Stimulated activated CD4-positive, alpha-beta T cell treated with anti-CD3 and anti-CD28 coated beads, Interleukin-15, amount 100 ng/mL, for 24 hours (primary cell): ENCODE data around the gene SLC7A4.
"Not testable (repeated sequence)": the region's sequence is repeated elsewhere in the genome, so short reads cannot be mapped to it uniquely, and the experiment has no call there.

Experiments
- DNase-seq: peaks from one replicate; pipeline ENCODE4 v3.0.0-alpha.2; 2020

The SLC7A4 gene

GRCh38 chr22:21042978-21043859, 10.9 kb upstream of the SLC7A4 start:
- DNase-seq: no peak

GRCh38 chr22:21041937-21042336, 9.6 kb upstream of the SLC7A4 start:
- DNase-seq: no peak

DNA sequence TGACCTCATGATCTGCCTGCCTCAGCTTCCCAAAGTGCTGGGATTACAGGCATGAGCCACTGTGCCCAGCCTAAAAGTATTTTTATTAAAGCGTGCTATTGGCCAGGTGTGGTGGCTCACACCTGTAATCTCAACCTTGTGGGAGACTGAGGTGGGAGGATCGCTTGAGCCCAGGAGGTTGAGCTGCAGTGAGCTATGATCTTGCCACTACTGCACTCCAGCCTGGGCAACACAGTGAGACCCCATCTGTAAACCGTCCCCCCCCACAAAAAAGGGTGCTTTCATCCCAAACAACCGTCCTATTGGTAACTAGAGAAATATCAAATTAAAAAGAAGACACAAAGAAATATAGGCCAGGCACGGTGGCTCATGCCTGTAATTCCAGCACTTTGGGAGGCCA, 6.8 kb upstream of the SLC7A4 start:
- DNase-seq: not testable (repeated sequence)

DNA sequence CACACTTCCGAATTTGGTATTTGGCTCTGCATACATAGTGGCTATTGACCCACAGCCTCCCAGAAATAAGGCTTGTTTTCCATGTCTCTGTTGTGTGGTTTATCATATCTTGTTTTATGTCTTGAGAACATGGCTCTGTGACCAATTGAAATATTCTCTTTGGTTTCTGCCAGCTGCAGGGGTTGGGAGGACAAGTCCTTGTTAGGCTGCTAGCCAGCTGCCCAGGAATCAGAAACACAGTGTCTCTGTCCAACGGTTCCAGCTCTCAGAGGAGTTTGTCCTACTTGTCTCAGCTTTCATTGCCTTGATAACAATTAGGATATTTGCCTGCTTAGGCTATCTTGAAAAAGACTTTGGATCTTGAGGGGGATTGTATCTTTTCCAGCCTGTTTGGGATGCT, 6.0 kb upstream of the SLC7A4 start:
- no peak for DNase-seq

- DNase-seq: no peak
Measured at GRCh38 chr22:21034989-21035388, 2.6 kb upstream of the SLC7A4 start.

GRCh38 chr22:21033895-21034294, 1.5 kb upstream of the SLC7A4 start:
- no peak for DNase-seq

GRCh38 chr22:21032868-21033688, 717 bp upstream of the SLC7A4 start:
- DNase-seq: no peak

- no peak for DNase-seq
Measured at GRCh38 chr22:21031545-21032036, 770 bp downstream of the SLC7A4 start.

DNA sequence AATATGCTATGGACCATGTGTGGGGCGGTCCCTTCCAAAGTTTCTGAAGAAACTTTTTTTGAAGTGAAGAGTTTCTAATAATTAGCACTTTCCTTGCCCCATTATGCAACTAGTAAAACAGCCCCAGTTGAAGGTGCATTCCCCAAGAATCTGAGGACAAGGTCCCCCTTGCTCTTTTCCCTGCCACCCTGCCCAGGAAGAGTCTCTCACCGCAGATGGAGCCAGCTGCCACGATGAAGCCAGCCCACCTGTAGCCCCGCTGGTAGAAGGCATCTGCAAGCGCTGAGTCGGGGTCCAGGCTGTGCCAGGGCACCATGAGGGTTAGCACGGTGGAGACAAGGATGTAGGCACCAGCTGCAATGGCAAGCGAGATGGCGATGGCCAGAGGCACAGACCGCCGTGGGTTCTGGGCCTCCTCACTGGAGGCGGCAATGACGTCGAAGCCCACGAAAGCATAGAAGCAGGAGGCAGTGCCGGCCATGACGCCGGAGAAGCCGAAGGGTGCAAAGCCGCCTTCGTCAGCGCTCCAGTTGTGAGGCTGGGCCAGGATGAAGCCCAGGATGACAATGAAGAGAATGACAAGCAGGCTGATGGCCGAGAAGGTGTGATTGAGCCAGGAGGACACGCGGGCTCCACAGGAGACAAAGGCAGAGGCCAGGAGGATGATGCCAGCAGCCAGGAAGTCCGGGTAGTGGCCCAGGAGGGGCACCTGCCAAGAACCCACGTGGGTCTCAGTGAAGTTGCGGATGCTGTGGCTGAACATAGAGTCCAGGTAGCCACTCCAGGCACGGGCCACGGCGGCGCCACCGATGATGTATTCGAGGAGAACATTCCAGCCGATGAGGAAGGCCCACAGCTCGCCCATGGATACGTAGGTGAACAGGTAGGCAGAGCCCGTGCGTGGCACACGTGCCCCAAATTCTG, 1.5 kb downstream of the SLC7A4 start:
- no peak for DNase-seq

- DNase-seq: no peak
Measured at GRCh38 chr22:21030032-21030431, 2.3 kb downstream of the SLC7A4 start.

GRCh38 chr22:21029486-21030025, 2.8 kb downstream of the SLC7A4 start:
- DNase-seq: no peak

DNA sequence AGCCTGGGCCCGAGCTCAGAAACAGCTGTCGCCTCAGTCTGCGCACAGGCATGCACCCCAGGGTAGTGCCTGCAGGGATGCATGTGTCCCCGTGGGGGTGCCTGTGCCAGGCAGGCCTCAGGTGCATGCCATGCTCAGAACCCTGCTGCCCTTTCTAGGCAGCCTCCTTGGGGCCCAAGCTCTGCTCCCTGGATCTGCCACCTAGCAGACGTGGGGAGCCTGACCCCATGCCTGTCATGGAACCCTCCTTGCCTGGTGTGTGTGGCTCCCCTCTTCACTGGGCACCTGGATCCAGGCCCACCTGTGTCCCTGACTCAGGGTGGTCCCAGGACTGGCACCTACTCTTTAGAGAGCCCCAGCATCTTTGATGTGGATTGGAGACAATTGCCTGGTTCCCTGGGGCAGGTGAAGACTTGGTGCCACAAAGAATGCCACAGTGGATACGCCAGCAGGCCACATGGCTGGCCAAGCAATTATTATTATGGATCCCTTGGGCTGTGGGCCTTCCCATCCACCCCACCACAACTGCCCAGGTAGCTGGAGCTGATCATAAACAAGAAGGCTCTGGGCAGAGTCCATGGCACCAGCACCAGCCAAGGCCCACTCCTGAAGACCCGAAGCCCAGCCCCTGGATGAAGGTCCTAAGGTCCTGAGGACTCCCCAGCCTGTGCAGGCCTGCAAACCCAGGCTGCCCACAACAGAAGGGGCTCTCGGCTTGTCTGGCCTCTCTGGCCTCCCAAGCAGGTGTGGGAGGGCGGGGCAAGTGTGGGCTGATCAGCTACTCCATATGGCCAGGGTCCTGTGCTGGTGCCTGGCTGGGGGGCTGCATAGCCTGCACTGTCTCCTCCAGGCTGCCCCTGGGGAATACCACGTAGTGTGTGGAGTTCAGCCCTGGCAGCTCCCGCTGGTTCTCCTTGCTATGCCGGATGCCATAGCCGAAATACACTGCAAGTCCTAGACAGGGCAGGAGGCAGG, 3.8 kb downstream of the SLC7A4 start:
- DNase-seq: no peak

DNA sequence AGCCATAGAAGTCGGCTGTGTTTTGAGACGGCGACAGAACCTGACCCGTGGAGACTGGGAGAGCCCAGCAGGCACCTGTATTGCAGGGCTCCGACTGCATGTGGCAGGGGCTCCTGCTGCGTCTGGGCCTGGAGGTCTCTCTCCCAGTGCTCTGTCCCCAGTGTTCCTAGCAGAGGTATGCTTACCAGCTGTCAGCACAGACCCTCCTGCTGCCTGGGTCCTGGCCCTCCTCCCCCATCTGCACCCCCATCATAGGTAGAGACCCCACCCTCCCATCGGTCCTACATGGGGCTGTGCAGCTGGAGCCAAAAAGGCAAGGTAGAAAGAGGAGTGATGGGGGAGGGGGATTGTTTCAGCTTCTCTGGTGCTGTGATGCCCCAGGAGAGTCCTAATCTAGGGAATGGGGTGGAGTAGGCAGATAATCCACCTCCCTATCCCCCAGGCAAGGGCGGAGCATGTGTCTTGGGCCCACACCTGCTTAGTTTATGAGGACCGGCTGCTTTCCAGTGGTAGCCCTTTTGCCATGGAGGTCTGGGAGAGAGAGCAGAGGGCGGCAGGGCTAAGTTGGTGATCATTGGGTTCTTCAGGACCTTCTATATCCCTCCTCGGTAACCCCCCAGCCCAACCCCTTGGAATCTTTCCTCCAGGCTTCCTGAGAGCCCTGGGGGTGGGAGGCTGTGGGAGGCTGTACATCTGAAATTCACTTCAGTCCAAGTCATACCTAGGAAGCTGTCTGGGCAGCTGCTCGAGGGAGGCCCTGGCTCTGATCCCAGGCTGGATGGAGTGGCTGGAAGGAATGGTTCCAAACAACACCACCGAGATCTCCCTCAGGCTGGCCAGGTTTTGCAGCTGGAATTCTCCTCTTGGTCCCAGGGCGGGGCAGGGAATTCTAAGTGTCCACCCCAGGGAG, 5.3 kb downstream of the SLC7A4 start:
- DNase-seq: no peak

DNA sequence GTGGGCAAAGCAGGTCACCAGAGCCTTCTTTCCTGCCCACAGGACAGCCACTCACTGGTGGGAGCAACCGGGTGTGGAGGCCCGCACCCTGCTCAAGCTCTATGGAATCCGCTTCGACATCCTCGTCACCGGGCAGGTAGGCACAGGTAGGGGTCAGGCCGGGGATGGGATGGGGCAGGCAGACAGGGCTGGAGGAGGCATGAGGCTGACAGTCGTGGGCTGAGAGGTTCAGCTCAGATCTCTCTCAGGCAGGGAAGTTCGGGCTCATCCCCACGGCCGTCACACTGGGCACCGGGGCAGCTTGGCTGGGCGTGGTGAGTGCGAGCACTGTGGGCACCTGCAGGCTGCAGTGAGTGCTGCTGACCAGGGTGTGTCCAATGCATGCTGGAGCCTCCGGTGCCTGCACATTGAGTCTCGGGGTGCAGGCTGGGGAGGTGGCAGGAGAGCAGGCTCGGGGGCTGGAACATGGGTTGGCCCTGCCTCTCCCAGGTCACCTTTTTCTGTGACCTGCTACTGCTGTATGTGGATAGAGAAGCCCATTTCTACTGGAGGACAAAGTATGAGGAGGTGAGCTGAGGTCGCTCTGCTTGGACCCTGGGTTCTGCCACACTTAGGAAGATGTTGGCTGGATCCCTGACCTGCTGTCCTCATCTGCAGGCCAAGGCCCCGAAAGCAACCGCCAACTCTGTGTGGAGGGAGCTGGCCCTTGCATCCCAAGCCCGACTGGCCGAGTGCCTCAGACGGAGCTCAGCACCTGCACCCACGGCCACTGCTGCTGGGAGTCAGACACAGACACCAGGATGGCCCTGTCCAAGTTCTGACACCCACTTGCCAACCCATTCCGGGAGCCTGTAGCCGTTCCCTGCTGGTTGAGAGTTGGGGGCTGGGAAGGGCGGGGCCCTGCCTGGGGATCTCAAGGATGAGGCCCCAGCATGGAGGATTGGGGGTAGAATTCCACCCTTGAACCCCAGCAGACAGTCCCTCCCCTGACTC, 6.3 kb downstream of the SLC7A4 start:
- DNase-seq: no peak

DNA sequence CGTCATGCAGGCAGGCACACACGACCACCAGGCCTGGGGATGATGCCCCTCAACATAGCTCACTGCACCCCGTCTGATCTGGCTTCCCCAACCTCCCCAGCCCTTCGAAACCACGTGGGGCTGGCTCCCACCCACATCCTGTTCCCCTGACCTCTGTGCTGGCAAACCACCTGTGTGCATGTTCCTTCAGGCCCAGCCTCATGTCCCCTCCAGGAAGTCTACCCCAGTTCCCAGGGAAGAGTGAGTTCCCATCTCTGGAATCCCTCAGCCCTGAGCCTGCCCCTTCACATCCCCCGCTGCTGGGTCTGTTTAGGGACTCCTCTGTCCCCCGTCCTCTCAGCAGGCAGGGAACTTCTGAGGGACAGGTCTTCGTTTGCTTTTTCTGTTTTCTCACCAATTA, 7.1 kb downstream of the SLC7A4 start:
- DNase-seq: no peak

GRCh38 chr22:21022955-21023614, 9.3 kb downstream of the SLC7A4 start:
- no peak for DNase-seq

DNA sequence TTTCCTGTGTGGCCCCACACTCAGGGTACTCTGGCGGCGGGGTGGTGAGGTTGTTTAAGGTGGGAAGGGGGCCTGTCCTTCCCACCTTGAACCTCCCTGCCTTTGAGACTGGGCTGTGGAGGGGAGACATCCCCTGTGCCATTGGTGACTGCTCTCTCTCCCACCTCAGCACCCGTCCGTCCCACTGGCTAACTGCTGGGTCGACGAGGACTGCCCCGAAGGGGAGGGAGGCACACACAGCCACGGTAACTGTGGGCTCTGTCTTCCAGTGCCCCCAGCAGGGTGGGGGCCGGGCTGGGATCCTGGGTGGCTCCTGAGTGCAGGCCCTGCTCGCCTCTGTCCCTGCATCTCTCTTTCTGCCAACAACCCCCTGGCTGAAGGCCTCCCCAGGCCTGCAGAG, 9.9 kb downstream of the SLC7A4 start:
- DNase-seq: no peak

GRCh38 chr22:21020802-21021429, 11.4 kb downstream of the SLC7A4 start:
- DNase-seq: peak; percentile 33
